GM21381 (cell line): ENCODE results near the gene DYRK1B.

Experiments used
- ATAC-seq: cut with Tn5 transposase; IDR thresholded peaks from one replicate; pipeline ENCODE4 v1.9.1; 2021; ENCODE audit warnings: mild to moderate bottlenecking, moderate library complexity; ENCODE audit not compliant: unreplicated experiment

DYRK1B gene

GRCh38 chr19:39832341-39833083 is 1.4 kb downstream of the DYRK1B start:
- ATAC-seq: no peak

GRCh38 chr19:39831679-39832078 is 2.3 kb downstream of the DYRK1B start:
- ATAC-seq: no peak

DNA sequence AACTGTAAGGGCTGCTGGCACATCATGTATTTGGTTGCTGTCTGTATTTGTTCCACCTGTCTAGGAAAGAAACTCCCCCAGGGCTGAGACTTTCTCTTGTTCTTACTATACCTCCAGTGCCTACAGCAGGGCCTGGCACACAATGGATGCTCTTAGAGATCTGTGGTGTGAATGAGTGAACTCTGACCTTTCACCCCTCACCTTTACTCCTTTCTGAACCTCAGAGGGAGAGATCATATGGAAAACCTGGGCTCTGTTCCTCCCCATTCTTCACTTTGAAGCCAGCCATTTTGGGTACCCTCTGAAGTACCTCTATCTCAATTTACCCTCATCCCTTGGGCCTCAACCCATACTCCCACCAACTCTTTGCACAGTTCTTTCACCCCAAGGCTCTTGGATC is 3.1 kb downstream of the DYRK1B start:
- no peak for ATAC-seq

GRCh38 chr19:39830406-39830805 is 3.6 kb downstream of the DYRK1B start:
- ATAC-seq: no peak

- no peak for ATAC-seq
Observed at GRCh38 chr19:39829702-39830275, 4.2 kb downstream of the DYRK1B start.

- ATAC-seq: no peak
Observed at GRCh38 chr19:39828654-39829032, 5.3 kb downstream of the DYRK1B start.

- ATAC-seq: no peak
Observed at GRCh38 chr19:39828015-39828653, 5.8 kb downstream of the DYRK1B start.

- no peak for ATAC-seq
Observed at GRCh38 chr19:39827216-39827615, 6.7 kb downstream of the DYRK1B start.

- ATAC-seq: no peak
Observed at GRCh38 chr19:39826311-39826945, 7.5 kb downstream of the DYRK1B start.

DNA sequence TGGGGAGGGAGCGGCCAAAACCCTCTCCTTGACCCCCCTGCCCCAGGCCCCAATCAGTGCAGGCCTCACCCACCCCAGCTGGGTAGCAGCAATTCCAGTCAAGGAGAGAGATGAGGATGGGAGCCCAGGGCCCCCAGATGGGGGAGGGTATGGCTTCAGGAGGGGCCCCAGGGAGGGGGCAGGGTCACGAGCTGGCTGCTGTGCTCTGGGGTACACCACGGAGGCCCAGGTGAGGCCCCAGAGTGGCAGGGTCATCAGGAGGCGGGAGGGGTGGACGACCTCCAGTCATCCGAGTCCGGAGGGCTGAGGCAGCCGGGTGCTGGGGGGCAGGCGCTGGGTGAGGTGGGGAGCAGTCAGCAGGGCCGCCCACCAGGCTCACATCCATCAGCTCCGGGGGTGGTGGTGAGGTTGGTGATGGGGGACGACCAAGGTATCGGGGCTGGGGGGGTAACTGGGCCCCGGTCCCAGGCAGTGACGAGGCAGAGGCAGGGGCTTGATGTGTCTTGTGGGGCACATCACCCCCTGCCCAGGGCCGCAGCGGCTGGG is 8.4 kb downstream of the DYRK1B start:
- ATAC-seq: no peak

- no peak for ATAC-seq
Observed at GRCh38 chr19:39825093-39825463, 8.9 kb downstream of the DYRK1B start.

DNA sequence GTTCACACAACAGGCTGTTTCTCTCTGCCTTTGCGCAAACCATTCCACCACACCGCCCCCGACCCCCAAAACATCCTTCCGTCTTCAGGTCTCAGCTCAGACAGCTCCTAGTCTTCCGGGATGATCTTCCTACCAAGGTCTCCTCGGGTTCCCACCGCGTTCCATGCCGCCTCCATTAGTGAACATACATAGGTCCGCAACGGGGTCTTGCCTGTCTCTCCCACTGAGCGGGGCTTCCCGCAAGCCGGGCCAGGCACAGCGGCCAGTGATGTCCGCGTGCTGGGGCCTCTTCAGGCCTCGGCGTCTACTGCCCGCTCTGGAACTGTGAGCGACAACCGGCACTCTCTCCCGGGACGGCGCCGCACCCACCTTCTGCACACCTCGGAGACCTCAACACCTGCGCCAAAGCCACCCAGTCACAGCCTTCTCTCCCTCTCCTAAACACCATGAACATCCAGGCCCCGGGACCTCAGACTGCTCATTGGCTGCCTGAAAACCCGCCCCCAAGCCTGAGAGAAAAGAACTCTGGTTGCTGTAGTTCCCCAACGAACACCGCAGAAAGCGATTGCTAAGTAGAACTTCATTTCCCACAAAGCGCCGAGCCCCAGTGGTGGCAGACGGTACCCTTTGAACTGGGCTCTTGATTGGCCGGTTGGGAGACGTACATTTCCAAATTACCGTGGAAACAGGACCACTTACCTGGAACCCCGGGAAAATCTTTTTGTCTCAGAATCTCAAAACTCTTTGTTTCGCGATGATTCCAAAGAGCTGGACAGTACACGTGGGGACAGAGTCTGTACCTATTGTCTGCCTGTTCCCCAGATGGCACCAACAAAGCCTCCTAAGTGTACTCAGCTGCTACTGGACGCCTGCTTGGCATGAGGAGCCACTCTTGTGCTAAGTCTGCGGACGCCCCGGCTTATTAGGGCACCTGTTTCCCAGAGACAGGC is 9.5 kb downstream of the DYRK1B start:
- ATAC-seq: peak; percentile 84

- ATAC-seq: no peak
Observed at GRCh38 chr19:39823686-39824085, 10.3 kb downstream of the DYRK1B start.

- ATAC-seq: no peak
Observed at GRCh38 chr19:39820696-39821095, 13.3 kb downstream of the DYRK1B start.

DNA sequence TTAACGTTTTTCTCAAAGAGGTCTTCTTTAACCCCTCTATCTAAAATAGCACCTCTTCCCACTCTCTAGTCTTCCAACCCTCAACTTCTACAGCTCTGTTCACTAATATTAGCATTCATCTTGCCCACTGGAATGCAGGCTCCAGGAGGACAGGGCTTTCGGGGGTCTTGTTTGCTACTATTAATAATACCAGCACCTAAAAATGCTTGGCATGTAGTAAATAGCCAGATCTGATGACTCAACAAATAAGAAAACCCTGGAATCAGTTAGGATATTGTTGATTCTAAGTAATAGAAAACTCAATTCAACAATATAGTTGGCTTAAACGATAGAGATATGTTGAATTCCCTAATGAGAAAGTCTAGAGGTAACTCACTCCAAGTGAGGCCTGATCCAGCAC is 14.2 kb downstream of the DYRK1B start:
- no peak for ATAC-seq

- ATAC-seq: peak; percentile 66
Observed at GRCh38 chr19:39818626-39819097, 15.3 kb downstream of the DYRK1B start.

- ATAC-seq: no peak
Observed at GRCh38 chr19:39817888-39818561, 15.9 kb downstream of the DYRK1B start.

GRCh38 chr19:39816287-39817048 is 17.5 kb downstream of the DYRK1B start:
- no peak for ATAC-seq

- ATAC-seq: no peak
Observed at GRCh38 chr19:39814595-39814994, 19.4 kb downstream of the DYRK1B start.
